ENCODE results near the gene RPTOR. TPM values are rescaled to one million over a fixed set of nuclear protein-coding genes. Genes with fewer than 3 reads are reported as not detected.

RPTOR gene
- total RNA-seq, 1 experiment from 2014 or later: 58.0 TPM

- in situ Hi-C loops (cut with HindIII; ENCODE audit: low pct_unique_long_range_greater_than_20kb, low sequenced_read_pairs): no loop called here
- Histone ChIP-seq H3K27ac (ENCODE audit: low read length) (no peak overlapping the region), H3K36me3 (ENCODE audit: control insufficient read depth, insufficient read depth, low read length) (no peaks in the 10 kb centered on the region), H3K4me3 (ENCODE audit: low read depth in 2 of 2, low read length in 2 of 2) (no peak overlapping the region), H3K27me3 (ENCODE audit: control insufficient read depth, insufficient read depth, low read length) (no peaks in the 10 kb centered on the region), H3K9me3 (ENCODE audit: control insufficient read depth, insufficient read depth, low read depth, low read length) (no peaks in the 10 kb centered on the region), H3K4me1 (ENCODE audit: control insufficient read depth, insufficient read depth, low read length) (no peaks in the 10 kb centered on the region; the same call in 1 of the 2 replicates)
- no TSS peak for BruUV-seq (replicated peaks)
- ATAC-seq (no peak), DNase-seq (ENCODE audit: low read depth, low spot score) (no peak)
- POLR2A ChIA-PET: no interaction called here
- CTCF ChIA-PET: no interaction called here
- TF ChIP-seq TCF7L2 (IDR thresholded peaks at IDR 0.05; ENCODE audit: low read depth, low read length): no peak
- intact Hi-C loops (cut with micrococcal nuclease; ENCODE audit: unreplicated experiment): no loop called here
Measured at GRCh38 chr17:80675438-80676095, 130.9 kb downstream of the RPTOR start.

GRCh38 chr17:80676096-80676466, 131.4 kb downstream of the RPTOR start:
- CTCF ChIA-PET: no interaction called here
- ATAC-seq (no peak), DNase-seq (ENCODE audit: low read depth, low spot score) (no peak)
- POLR2A ChIA-PET: no interaction called here
- no peaks in the 10 kb centered on the region for H3K36me3 ChIP-seq (ENCODE audit: control insufficient read depth, insufficient read depth, low read length)
- H3K4me1 ChIP-seq (ENCODE audit: control insufficient read depth, insufficient read depth, low read length): no peaks in the 10 kb centered on the region; the same call in 1 of the 2 replicates
- in situ Hi-C loops (cut with HindIII; ENCODE audit: low pct_unique_long_range_greater_than_20kb, low sequenced_read_pairs) (no loop called here), intact Hi-C loops (cut with micrococcal nuclease; ENCODE audit: unreplicated experiment) (no loop called here)
- no peak overlapping the region for H3K4me3 ChIP-seq (ENCODE audit: low read depth in 2 of 2, low read length in 2 of 2)
- no peaks in the 10 kb centered on the region for H3K9me3 ChIP-seq (ENCODE audit: control insufficient read depth, insufficient read depth, low read depth, low read length)
- BruUV-seq (replicated peaks): no TSS peak
- H3K27me3 ChIP-seq (ENCODE audit: control insufficient read depth, insufficient read depth, low read length): no peaks in the 10 kb centered on the region
- H3K27ac ChIP-seq (ENCODE audit: low read length): no peak overlapping the region
- no peak for TF ChIP-seq SIN3A (IDR thresholded peaks at IDR 0.05; ENCODE audit: borderline replicate concordance, insufficient read depth, low read depth, low read length)

- H3K27me3 ChIP-seq (ENCODE audit: control insufficient read depth, insufficient read depth, low read length): no peaks in the 10 kb centered on the region
- intact Hi-C loops (cut with micrococcal nuclease; ENCODE audit: unreplicated experiment): no loop called here
- no peak for ATAC-seq
- H3K36me3 ChIP-seq (ENCODE audit: control insufficient read depth, insufficient read depth, low read length): no peaks in the 10 kb centered on the region
- DNase-seq (ENCODE audit: low read depth, low spot score): no peak
- TF ChIP-seq TCF7L2 (IDR thresholded peaks at IDR 0.05; ENCODE audit: low read depth, low read length) (no peak), CTCF (IDR thresholded peaks at IDR 0.05) (no peak), REST (IDR thresholded peaks at IDR 0.05; ENCODE audit: insufficient read depth in 1 of 2, low read depth in 2 of 2, low read length in 1 of 2) (no peak), POLR2AphosphoS5 (IDR thresholded peaks at IDR 0.05; ENCODE audit: low read depth, low read length) (no peak), SIN3A (IDR thresholded peaks at IDR 0.05; ENCODE audit: borderline replicate concordance, insufficient read depth, low read depth, low read length) (no peak)
- in situ Hi-C loops (cut with HindIII; ENCODE audit: low pct_unique_long_range_greater_than_20kb, low sequenced_read_pairs): no loop called here
- CTCF ChIA-PET: no interaction called here
- H3K27ac ChIP-seq (ENCODE audit: low read length): no peak overlapping the region
- no peaks in the 10 kb centered on the region for H3K9me3 ChIP-seq (ENCODE audit: control insufficient read depth, insufficient read depth, low read depth, low read length)
- BruUV-seq (replicated peaks): no TSS peak
- no peak overlapping the region for H3K4me3 ChIP-seq (ENCODE audit: low read depth in 2 of 2, low read length in 2 of 2)
- no peaks in the 10 kb centered on the region; the same call in 1 of the 2 replicates for H3K4me1 ChIP-seq (ENCODE audit: control insufficient read depth, insufficient read depth, low read length)
- POLR2A ChIA-PET: no interaction called here
Measured at GRCh38 chr17:80676564-80676963, 131.9 kb downstream of the RPTOR start.
